Measurements from ENCODE around the gene ZNF774. TPM values are rescaled to one million over a fixed set of nuclear protein-coding genes. Genes with fewer than 3 reads are reported as not detected.

ZNF774 gene
- total RNA-seq, 1 experiment from 2014 or later: 2.6 TPM

DNA sequence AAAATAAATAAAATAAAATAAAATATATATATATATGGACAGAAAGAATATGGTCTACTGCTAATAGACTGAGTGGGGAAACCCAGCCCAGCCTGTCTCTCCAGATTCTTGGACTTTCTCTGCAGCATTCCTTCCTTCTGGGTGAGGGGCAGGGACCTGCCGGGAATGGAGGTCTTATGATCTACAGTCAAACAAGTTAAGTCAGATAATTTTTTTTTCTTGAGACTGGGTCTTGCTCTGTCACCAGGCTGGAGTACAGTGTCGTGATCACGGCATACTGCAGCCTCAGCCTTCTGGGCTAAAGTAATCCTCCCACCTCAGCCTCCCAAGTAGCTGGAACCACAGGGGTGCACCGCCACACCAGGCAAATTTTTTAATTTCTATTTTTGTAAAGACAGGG lies 33.5 kb upstream of the ZNF774 start:
- no peak for TF ChIP-seq CTCF (IDR thresholded peaks at IDR 0.05; ENCODE audit: unreplicated experiment)
- CTCF ChIA-PET: interaction anchor here (0.6 to 3.6 kb wide), 11 partner anchors 13 to 182 kb away, joined by 3 to 86 read pairs (median 7); no protein-coding TSS in a partner anchor

GRCh38 chr15:90320062-90320884 lies 31.8 kb upstream of the ZNF774 start:
- peak overlapping the region; percentile 2 for H3K4me3 Mint-ChIP-seq (ENCODE audit: unreplicated experiment)
- H3K4me1 Mint-ChIP-seq (ENCODE audit: insufficient read depth, unreplicated experiment): peaks cover 19% of the 10 kb centered on the region
- no peaks in the 10 kb centered on the region for H3K9me3 Mint-ChIP-seq (ENCODE audit: unreplicated experiment)
- ChIA-PET POLR2A (interaction anchor here (0.6 to 1.7 kb wide), 15 partner anchors 9 to 612 kb away, joined by 3 to 14 read pairs (median 3); partner anchors contain the start of genes HDDC3 and IQGAP1), CTCF (interaction anchor here (0.6 to 3.6 kb wide), 92 partner anchors 9 to 614 kb away, joined by 3 to 86 read pairs (median 5); partner anchors contain the start of gene ZNF774)
- DNase-seq (ENCODE audit: unreplicated experiment): peak; percentile 92
- no TSS peak for BruUV-seq (replicated peaks)
- intact Hi-C loops (cut with micrococcal nuclease): loop anchor here (1.0 to 10.0 kb wide), 7 partner anchors 27 to 566 kb away; partner anchors contain the start of gene IQGAP1
- no peaks in the 10 kb centered on the region for H3K36me3 Mint-ChIP-seq (ENCODE audit: insufficient read depth, unreplicated experiment)
- peak; percentile 98 for TF ChIP-seq CTCF (IDR thresholded peaks at IDR 0.05; ENCODE audit: unreplicated experiment)
- H3K27me3 Mint-ChIP-seq (ENCODE audit: insufficient read depth, unreplicated experiment): no peaks in the 10 kb centered on the region
- H3K27ac Mint-ChIP-seq (ENCODE audit: low read depth, unreplicated experiment): peak overlapping the region; percentile 89

More for the DNA sequence above, 33.5 kb upstream of the ZNF774 start:
- BruUV-seq (replicated peaks): no TSS peak
- no peaks in the 10 kb centered on the region for H3K27me3 Mint-ChIP-seq (ENCODE audit: insufficient read depth, unreplicated experiment)
- H3K36me3 Mint-ChIP-seq (ENCODE audit: insufficient read depth, unreplicated experiment): no peaks in the 10 kb centered on the region
- POLR2A ChIA-PET: interaction anchor here (0.6 to 0.7 kb wide), 2 partner anchors 339 to 503 kb away, joined by 4 read pairs; no protein-coding TSS in a partner anchor
- no peaks in the 10 kb centered on the region for H3K9me3 Mint-ChIP-seq (ENCODE audit: unreplicated experiment)
- DNase-seq (ENCODE audit: unreplicated experiment): no peak
- H3K4me3 Mint-ChIP-seq (ENCODE audit: unreplicated experiment): no peak overlapping the region
- intact Hi-C loops (cut with micrococcal nuclease): no loop called here
- H3K27ac Mint-ChIP-seq (ENCODE audit: low read depth, unreplicated experiment): no peak overlapping the region
- H3K4me1 Mint-ChIP-seq (ENCODE audit: insufficient read depth, unreplicated experiment): peaks cover 21% of the 10 kb centered on the region

- peak overlapping the region; percentile 89 for H3K27ac Mint-ChIP-seq (ENCODE audit: low read depth, unreplicated experiment)
- CTCF ChIA-PET: interaction anchor here (0.6 to 3.6 kb wide), 53 partner anchors 8 to 600 kb away, joined by 3 to 86 read pairs (median 7); partner anchors contain the start of gene ZNF774
These were observed 31.2 kb upstream of the ZNF774 start for GRCh38 chr15:90320885-90321278.

More at GRCh38 chr15:90320885-90321278, 31.2 kb upstream of the ZNF774 start:
- H3K4me1 Mint-ChIP-seq (ENCODE audit: insufficient read depth, unreplicated experiment): peaks cover 13% of the 10 kb centered on the region
- no peak for TF ChIP-seq CTCF (IDR thresholded peaks at IDR 0.05; ENCODE audit: unreplicated experiment)
- no peaks in the 10 kb centered on the region for H3K36me3 Mint-ChIP-seq (ENCODE audit: insufficient read depth, unreplicated experiment)
- no peaks in the 10 kb centered on the region for H3K9me3 Mint-ChIP-seq (ENCODE audit: unreplicated experiment)
- intact Hi-C loops (cut with micrococcal nuclease): loop anchor here (1.0 to 10.0 kb wide), 7 partner anchors 28 to 565 kb away; partner anchors contain the start of gene IQGAP1
- no peak for DNase-seq (ENCODE audit: unreplicated experiment)
- POLR2A ChIA-PET: interaction anchor here (0.7 to 1.7 kb wide), 10 partner anchors 16 to 611 kb away, joined by 3 to 14 read pairs (median 4); partner anchors contain the start of genes HDDC3 and IQGAP1
- H3K4me3 Mint-ChIP-seq (ENCODE audit: unreplicated experiment): no peak overlapping the region
- BruUV-seq (replicated peaks): no TSS peak
- H3K27me3 Mint-ChIP-seq (ENCODE audit: insufficient read depth, unreplicated experiment): no peaks in the 10 kb centered on the region
